Testis (tissue), 2 donors: ENCODE results near the gene ZMAT2.
A peak's percentile ranks its signal among the peaks of the same experiment; 100 is the strongest.

Source experiments
- POLR2A ChIP-seq: fragments of 450-650 bp; IDR thresholded peaks from one replicate; pipeline ENCODE4 v1.6.1; 2017; ENCODE audit warnings: antibody characterized with exemption, mild to moderate bottlenecking, moderate library complexity
- TF ChIP-seq, protein P1 (sequence below), 3 experiments: fragments of 450-650 bp in 2 of 3; fragments of 200-600 bp in 1 of 3; sonication (generic) in 1 of 3; IDR thresholded peaks; one replicate each; pipeline ENCODE4 v1.5.1; 2016 to 2019; ENCODE audit warnings: antibody characterized with exemption in 3 of 3, mild to moderate bottlenecking in 2 of 3, moderate library complexity in 1 of 3

DNA sequence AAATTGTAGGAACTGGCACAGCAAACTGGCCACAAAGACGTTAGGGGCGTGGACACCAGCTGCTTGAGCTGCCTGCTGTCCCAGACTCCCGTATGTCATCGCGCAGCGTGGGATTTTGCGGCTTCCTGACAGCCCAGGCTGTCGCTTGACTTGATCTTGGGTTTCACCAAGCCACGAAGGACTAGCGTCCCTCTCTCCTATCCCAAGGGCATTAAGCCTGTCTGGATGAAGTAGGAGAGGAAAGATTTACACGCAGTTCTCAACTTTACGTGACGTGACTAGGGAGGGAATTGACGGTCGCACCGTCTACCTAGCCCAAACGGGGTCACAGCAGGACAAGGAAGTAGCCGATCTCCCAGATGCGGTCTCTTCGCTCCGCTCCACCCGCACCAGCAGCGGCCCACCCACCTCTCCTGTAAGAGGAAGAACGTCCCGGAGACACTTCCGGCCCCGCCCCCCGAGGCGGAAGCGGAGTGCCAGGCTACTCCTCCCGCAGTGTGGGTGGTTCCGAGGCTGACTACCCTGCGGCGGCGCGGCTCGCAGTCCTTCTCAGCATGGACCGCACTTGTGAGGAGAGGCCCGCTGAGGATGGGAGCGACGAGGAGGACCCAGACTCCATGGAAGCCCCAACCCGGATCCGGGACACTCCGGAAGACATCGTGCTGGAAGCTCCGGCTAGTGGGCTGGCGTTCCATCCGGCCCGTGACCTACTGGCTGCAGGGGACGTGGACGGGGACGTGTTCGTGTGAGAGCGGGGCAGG, 35.7 kb upstream of the ZMAT2 start, which contains the start of gene WDR55:
- TF ChIP-seq, protein P1, sequence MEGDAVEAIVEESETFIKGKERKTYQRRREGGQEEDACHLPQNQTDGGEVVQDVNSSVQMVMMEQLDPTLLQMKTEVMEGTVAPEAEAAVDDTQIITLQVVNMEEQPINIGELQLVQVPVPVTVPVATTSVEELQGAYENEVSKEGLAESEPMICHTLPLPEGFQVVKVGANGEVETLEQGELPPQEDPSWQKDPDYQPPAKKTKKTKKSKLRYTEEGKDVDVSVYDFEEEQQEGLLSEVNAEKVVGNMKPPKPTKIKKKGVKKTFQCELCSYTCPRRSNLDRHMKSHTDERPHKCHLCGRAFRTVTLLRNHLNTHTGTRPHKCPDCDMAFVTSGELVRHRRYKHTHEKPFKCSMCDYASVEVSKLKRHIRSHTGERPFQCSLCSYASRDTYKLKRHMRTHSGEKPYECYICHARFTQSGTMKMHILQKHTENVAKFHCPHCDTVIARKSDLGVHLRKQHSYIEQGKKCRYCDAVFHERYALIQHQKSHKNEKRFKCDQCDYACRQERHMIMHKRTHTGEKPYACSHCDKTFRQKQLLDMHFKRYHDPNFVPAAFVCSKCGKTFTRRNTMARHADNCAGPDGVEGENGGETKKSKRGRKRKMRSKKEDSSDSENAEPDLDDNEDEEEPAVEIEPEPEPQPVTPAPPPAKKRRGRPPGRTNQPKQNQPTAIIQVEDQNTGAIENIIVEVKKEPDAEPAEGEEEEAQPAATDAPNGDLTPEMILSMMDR (IDR thresholded peaks at IDR 0.05): no peak
- TF ChIP-seq POLR2A: peak; percentile 29
